Ovary (tissue), 3 donors: ENCODE measurements around the gene IL1B.

Source experiments
- CTCF ChIP-seq, 3 donors: fragments of 450-650 bp in 2 of 3; fragments of 200-600 bp in 1 of 3; IDR thresholded peaks; one replicate each; pipeline versions ENCODE4 v1.5.1 to v1.8.0; 2016 to 2022; ENCODE audit warnings: antibody characterized with exemption in 3 of 3, mild to moderate bottlenecking in 1 of 3
- EP300 ChIP-seq: sonication (generic); formaldehyde crosslinking; IDR thresholded peaks from one replicate; pipeline ENCODE4 v1.6.1; 2017; ENCODE audit warnings: antibody characterized with exemption
- POLR2A ChIP-seq: fragments of 450-650 bp; IDR thresholded peaks from one replicate; pipeline ENCODE4 v1.6.1; 2017; ENCODE audit warnings: antibody characterized with exemption, mild to moderate bottlenecking, moderate library complexity
- donor health status: DM: no; HTN: no; CAD: no.

GRCh38 chr2:112800881-112801583 lies 35.5 kb downstream of the IL1B start:
- TF ChIP-seq POLR2A (no peak), CTCF (IDR thresholded peaks at IDR 0.05) (no peak), EP300 (no peak)
